Measurements from ENCODE around the gene IFT27.

The IFT27 gene

GRCh38 chr22:36725366-36726006 lies 50.4 kb downstream of the IFT27 start:
- DNase-seq (ENCODE audit: low read depth, low spot score) = no peak

DNA sequence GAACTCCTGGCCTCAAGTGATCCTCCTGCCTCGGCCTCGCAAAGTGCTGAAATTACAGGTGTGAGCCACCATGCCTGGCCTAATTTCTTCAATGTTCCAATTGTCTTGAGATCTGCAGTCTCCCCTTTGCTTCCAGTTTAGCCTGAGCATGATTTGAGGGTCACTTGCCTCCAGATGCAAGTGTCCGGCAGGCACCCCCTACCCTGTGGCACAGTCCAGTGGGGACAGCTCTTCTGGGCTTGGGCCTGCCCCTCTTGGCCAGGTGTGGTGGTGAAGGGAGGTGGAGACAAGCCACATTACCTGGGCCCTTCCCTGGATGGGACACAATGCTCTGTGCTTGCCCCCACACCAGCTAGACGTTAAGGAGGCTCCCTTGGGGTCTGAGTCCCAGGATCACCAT lies 51.1 kb downstream of the IFT27 start:
- no peak for DNase-seq (ENCODE audit: low read depth, low spot score)

- no peak for DNase-seq (ENCODE audit: low read depth, low spot score)
Measured at GRCh38 chr22:36722055-36722454, 53.9 kb downstream of the IFT27 start.

GRCh38 chr22:36715647-36716046 lies 60.3 kb downstream of the IFT27 start:
- no peak for DNase-seq (ENCODE audit: low read depth, low spot score)

GRCh38 chr22:36714110-36714509 lies 61.8 kb downstream of the IFT27 start:
- no peak for DNase-seq (ENCODE audit: low read depth, low spot score)

GRCh38 chr22:36713436-36713835 lies 62.5 kb downstream of the IFT27 start:
- no peak for DNase-seq (ENCODE audit: low read depth, low spot score)
